Occipital lobe (tissue), 2 donors: ENCODE measurements around the gene ZNF354C. TPM values are rescaled to one million over a fixed set of nuclear protein-coding genes. Genes with fewer than 3 reads are reported as not detected.
"Not testable (repeated sequence)": the region's sequence is repeated elsewhere in the genome, so short reads cannot be mapped to it uniquely, and the experiment has no call there.

Experiments used
- DNase-seq: peaks from one replicate; lab custom pipeline; 2025; lab: John Stamatoyannopoulos, UW
- total RNA-seq: library from RNA; depleted of rRNA; stranded (reverse); fragments of >200 nt; gene quantifications from one replicate; pipeline ENCODE4 v1.2.3, GENCODE V29; 2014

The ZNF354C gene
- total RNA-seq = 59.6 TPM

- peak; percentile 87 for DNase-seq
Measured at GRCh38 chr5:179060116-179061008, at the start of gene ZNF354C. TSS of gene ZNF354C (plus strand) at chr5:179060373. CDS start at chr5:179062069, 1,696 bp downstream.

DNA sequence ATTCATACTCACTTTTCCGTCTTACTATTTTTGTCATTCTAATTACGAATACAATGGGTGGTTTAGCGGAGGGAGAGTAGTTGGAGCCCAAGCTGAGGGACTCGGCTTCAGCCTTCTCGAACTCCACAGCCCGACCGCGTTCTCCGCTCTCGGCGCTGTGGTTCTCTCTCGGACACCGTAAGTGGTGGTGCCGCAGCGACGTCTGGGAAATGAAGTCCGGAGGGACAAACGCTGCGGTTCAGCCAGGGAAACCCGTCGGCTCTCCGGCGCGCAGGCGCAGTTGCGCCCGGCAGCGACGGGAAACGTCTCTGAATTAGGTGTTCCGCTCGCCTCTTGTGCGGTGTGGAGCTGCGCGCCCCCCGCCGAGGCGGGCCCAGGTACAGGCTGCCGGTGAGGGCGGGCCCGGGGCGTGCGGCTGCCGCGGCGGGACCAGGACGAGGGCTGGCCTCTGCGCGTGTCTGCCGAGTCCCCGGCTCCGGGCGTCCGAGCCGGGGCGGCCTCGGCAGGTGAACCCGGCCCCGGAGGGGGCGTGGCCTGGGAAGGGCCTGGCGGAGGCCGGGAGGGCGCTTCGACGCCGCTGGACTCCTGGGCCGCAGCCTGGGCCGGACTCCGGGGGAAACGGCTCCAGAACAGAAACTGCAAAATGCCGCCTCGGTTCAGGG is 36.5 kb upstream of the ZNF354C start, which contains the start of gene ZNF879:
Gene ZNF879 (plus strand): TSS at position 277 of the 662 bp plus-strand sequence. CDS start 1,201 bp downstream, outside the sequence.
- DNase-seq = peak; percentile 92

- no peak for DNase-seq
Measured at GRCh38 chr5:179033004-179033580, 27.1 kb upstream of the ZNF354C start.

- no peak for DNase-seq
Measured at GRCh38 chr5:179044765-179045164, 15.4 kb upstream of the ZNF354C start.

- no peak for DNase-seq
Measured at GRCh38 chr5:179051784-179052183, 8.4 kb upstream of the ZNF354C start.

DNA sequence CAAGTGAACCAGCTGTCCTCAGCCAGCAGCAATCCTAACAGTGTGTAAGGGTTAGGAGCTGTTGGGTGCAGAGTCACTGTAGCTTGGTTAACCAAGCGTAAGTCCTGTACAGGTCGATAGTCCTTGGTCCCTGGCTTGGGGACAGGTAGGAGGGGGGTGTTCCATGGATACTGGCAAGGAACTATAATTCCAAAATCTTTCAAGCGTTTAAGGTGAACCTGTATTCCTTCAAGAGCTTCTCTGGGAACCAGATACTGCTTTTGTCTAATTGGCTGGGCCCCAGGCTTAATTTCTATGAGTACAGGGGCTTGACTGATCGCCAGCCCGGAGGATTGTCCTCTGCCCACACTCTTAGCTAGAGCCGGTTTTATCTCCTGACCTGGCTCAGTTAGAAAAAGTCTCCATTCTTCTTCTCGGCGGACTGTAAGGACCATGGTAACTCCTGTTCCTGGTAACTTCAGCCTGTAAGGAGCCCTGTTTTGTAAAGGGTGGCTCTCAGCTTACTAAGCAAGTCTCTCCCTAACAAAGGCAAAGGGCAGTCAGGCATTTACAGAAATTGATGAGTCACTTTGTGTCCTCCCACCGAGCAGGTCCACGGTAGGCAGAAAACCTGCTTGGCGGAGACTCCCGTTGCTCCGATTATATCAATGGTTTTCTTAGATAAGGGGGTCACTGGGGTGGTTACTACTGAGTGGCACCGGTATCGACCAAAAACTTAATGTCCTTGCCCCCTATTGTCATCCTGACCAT is 6.0 kb upstream of the ZNF354C start:
- no peak for DNase-seq

GRCh38 chr5:179054876-179055275 is 5.3 kb upstream of the ZNF354C start:
- no peak for DNase-seq

DNA sequence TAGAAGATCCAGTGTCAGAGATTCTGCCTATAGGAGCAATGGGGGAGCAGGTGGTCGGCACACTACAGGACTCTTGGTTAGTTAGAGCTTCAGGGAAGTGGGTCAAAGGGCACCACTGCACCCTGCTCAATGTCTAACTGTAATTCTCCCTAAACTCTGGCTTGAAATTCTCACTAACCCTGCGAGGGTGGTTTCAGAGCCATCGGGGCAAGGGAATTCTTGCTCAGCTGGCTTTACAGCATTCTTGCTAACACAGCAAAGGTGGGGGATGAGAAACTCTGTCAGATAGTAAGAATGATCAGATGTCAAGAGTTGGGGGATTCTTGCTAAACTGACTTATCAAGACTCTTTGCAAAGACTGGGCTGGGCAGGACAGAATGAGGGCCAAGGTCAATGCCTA is 4.7 kb upstream of the ZNF354C start:
- no peak for DNase-seq

- DNase-seq = no peak
Measured at GRCh38 chr5:179055841-179056240, 4.3 kb upstream of the ZNF354C start.

DNA sequence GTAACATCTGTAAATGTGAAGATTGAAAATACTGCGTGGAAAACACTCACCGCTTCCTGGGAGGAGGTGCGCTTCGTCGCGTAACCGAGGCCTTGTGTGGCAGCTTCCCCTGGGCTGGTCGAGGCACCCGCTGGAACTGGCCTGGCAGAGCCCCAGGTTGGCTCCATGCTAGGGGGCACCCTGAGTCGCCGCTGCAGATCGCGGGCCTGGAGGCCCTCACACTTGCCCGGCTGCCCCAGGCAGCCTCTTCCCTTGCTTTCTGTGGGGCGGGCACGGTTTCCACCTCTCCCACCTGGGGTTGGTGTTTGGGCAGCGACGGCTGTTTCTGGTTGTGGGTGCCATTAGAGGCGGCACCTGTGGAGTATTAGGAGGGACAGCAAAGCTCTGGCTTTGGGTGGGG is 852 bp downstream of the ZNF354C start:
- DNase-seq = no peak

DNA sequence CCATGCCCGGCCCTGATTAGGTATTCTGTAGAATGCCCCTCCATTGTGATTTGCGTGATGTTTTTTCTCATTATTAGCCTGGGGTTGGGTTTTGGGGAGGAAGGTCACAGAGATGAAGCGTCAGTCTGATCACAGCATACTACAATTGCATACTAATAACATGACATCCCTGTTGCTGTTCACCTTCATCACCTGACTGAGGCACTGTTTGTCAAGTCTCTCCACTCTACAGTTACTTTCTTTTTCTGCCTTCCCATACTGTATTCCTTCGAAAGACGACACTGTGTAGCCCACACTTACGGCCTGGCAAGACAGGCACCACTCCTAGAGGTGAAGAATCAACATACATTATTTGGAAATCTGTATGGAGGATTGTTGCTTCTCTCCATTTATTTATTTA is 5.5 kb downstream of the ZNF354C start:
- DNase-seq = no peak

DNA sequence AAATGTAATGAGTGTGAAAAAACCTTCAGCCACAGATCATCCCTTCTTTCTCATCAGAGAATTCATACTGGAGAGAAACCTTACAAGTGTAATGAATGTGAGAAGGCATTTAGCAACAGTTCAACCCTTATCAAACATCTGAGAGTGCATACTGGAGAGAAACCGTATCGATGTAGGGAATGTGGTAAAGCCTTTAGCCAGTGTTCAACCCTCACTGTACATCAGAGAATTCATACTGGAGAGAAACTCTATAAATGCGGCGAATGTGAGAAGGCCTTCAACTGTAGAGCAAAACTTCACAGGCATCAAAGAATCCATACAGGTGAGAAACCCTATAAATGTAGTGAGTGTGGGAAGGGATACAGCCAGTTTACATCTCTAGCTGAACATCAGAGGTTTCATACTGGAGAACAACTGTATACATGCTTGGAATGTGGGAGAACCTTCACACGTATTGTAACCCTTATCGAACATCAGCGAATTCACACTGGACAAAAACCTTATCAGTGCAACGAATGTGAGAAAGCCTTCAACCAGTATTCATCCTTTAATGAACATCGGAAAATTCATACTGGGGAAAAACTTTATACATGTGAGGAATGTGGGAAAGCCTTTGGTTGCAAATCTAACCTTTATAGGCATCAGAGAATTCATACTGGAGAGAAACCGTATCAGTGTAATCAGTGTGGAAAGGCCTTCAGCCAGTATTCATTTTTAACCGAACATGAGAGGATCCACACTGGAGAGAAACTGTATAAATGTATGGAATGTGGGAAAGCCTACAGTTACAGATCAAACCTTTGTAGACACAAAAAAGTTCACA is 19.2 kb downstream of the ZNF354C start:
- no peak for DNase-seq

DNA sequence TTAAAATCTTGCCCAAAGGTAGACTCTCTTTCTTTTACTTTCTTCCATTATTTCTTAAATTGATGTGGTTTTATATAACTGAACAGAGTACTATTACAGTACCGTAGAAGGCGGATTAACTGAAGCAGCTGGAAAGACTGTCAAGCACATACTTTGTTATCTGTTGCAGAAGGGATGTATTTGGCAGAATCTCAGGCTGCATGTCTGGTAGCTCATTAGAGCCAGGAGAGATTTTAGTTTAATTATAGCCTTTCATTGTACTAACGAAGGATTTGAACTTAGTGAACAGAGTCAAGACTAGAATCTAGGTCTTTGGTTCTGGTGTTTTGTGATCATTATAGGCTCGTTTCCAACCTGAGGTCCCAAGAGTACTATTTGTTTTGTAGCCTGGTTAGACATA is 20.6 kb downstream of the ZNF354C start:
- no peak for DNase-seq

GRCh38 chr5:179089502-179089901 is 29.3 kb downstream of the ZNF354C start:
- no peak for DNase-seq

DNA sequence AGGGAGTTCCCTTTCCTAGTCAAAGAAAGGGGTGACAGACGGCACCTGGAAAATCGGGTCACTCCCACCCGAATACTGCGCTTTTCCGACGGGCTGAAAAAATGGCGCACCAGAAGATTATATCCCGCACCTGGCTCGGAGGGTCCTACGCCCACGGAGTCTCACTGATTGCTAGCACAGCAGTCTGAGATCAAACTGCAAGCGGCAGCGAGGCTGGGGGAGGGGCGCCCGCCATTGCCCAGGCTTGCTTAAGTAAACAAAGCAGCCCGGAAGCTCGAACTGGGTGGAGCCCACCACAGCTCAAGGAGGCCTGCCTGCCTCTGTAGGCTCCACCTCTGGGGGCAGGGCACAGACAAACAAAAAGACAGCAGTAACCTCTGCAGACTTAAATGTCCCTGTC is 41.1 kb downstream of the ZNF354C start:
- not testable (repeated sequence) for DNase-seq

DNA sequence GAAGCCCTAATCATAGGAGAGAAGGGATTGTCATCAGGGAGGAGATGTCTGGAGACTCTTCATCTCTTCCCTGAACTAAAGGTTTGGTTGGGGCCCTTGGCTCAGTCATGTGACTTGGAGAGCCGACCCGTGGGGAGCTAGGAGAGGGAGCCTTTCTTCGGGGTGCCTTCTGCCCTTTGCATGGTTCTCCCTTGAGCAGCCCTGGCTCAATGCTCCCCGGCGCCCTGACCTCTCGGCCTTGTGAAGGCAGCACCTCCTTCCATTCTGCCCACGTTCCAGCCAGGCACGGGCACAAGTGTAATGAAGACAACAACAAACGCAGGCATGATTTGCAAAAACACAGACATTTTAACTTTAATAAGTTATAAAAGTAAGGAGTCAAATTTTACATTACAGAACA is 50.4 kb downstream of the ZNF354C start:
- DNase-seq = no peak

DNA sequence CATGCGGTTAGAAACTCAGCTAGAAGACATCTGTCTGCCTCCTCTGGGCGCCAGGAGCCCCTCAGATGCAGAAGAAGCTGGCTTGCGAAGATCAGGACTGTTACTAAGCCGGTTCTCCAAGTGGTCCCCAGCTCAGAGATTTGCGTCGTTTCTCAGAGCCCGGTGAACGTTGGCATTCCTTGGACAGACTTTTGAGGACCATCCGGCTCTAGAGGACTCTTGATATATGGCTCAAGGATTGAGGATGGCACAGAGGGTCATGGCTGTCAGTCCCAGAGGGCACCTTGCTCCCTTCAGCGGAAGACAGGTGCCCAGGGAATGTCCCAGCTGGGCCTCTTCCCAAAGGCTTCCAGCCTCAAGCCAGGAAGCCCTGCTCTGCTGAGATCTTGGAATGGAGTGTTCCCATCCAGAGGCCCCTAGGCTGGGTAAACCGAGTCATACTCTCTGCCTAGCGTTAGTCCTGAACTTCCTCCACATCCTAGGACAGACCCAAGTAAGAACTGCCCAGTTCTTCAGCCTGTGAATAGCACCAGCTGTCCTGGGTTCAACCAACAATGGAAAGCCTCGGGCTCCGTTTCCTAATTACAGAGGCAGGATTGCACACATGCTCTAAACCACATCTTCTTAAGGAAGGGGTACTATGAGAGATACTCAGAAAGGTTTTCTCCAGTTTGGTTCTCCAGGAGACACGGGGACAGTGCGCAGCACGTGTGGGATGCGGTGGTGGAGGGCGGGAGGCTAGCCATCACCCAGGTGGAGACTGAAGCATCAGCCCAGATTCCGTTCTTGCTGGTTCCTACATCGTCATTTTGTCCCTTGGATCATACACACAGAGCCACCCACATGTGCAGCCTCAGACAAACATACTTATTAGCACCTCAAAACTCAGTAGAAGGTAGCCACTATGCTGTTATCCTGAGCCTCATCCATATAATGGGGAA is 51.4 kb downstream of the ZNF354C start:
- no peak for DNase-seq

GRCh38 chr5:179112469-179113142 is 52.4 kb downstream of the ZNF354C start:
- no peak for DNase-seq

DNA sequence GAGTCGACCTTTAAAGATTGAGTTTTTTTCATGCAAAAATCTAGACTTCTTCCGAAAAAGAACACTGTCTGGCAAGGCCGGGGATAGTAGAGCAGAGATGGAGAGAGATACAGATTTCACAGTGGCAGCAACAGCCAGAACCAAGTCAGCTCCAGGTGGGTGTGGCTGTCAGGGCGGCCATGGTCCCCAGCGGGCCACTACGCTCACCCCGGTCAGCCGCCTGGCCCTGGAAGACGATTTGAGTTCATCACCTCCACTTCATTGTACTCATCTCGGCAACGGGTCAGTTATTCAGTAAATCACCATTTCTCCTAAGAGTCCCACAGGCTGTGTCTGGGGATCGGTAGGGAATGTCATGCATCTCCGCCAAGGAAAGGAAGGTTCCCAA is 53.0 kb downstream of the ZNF354C start:
- no peak for DNase-seq
